HEK293 (cell line): ENCODE results near the gene CATSPER3.

Experiments
- CTCF ChIA-PET: fragments of 350-600 bp; formaldehyde crosslinking; extraction: SDS; loops from one replicate; lab custom pipeline; 2021; ENCODE audit warnings: antibody characterized with exemption; lab: Yijun Ruan, JAX
- POLR2A ChIA-PET: fragments of 300-600 bp; formaldehyde crosslinking; extraction: SDS; loops from one replicate; lab custom pipeline; 2020; ENCODE audit warnings: antibody characterized with exemption, inconsistent platforms; lab: Yijun Ruan, JAX
- H3K27ac ChIP-seq: fragments of 200-500 bp; sonication (Bioruptor generic); 2 replicates; pipeline ENCODE4 v1.5.1; 2014; ENCODE audit warnings: low read depth, low read length, control low read depth, inconsistent platforms; ENCODE audit errors: extremely low read depth
- H3K36me3 ChIP-seq, 2 experiments: fragments of 200-500 bp in 1 of 2; sonication (Bioruptor generic) in 1 of 2; 1 replicate in 1 of 2; 2 replicates in 1 of 2; pipeline ENCODE4 v1.5.1; 2014 to 2017; ENCODE audit warnings: inconsistent platforms in 2 of 2, low read length in 2 of 2; ENCODE audit not compliant: control insufficient read depth in 2 of 2, insufficient read depth in 1 of 2
- H3K4me1 ChIP-seq: fragments of 200-500 bp; sonication (Bioruptor generic); 2 replicates; pipeline ENCODE4 v1.5.1; 2014; ENCODE audit warnings: mild to moderate bottlenecking, low read length, inconsistent platforms; ENCODE audit not compliant: control insufficient read depth, insufficient read depth
- H3K4me3 ChIP-seq: 2 replicates; pipeline ENCODE4 v1.5.1; 2011; ENCODE audit warnings: low read depth, mild to moderate bottlenecking, control low read depth, low read length, moderate library complexity
- H3K9me3 ChIP-seq: fragments of 200-500 bp; sonication (Bioruptor generic); 2 replicates; pipeline ENCODE4 v1.5.1; 2014; ENCODE audit warnings: low read depth, low read length, inconsistent platforms; ENCODE audit not compliant: control insufficient read depth, insufficient read depth
- GLI2 ChIP-seq: fragments of 450-650 bp; formaldehyde crosslinking; IDR thresholded peaks from 2 replicates; pipeline ENCODE4; 2017; ENCODE audit warnings: missing biosample characterization, missing genetic modification characterization, low read depth, borderline replicate concordance
- OVOL3 ChIP-seq: fragments of 450-650 bp; formaldehyde crosslinking; IDR thresholded peaks from 2 replicates; pipeline ENCODE4 v1.5.1; 2016; ENCODE audit warnings: missing biosample characterization, missing genetic modification characterization
- SCRT2 ChIP-seq: fragments of 450-650 bp; formaldehyde crosslinking; IDR thresholded peaks from 2 replicates; pipeline ENCODE4 v1.5.1; 2016; ENCODE audit warnings: missing biosample characterization, missing genetic modification characterization
- YY2 ChIP-seq: fragments of 450-650 bp; formaldehyde crosslinking; IDR thresholded peaks from 2 replicates; pipeline ENCODE4 v1.5.1; 2016; ENCODE audit warnings: missing biosample characterization, missing genetic modification characterization
- ZNF112 ChIP-seq: fragments of 450-650 bp; formaldehyde crosslinking; IDR thresholded peaks from 2 replicates; pipeline ENCODE4 v1.5.0; 2017; ENCODE audit warnings: missing biosample characterization, missing genetic modification characterization
- ZNF114 ChIP-seq: fragments of 450-650 bp; formaldehyde crosslinking; IDR thresholded peaks from 2 replicates; pipeline ENCODE4 v1.5.0; 2017; ENCODE audit warnings: missing biosample characterization, missing genetic modification characterization
- ZNF132 ChIP-seq: fragments of 450-650 bp; formaldehyde crosslinking; IDR thresholded peaks from 2 replicates; pipeline ENCODE4 v1.5.1; 2017; ENCODE audit warnings: missing biosample characterization, missing genetic modification characterization, borderline replicate concordance
- ZNF138 ChIP-seq: fragments of 450-650 bp; formaldehyde crosslinking; IDR thresholded peaks from 2 replicates; pipeline ENCODE4 v1.5.1; 2016; ENCODE audit warnings: missing biosample characterization, missing genetic modification characterization, borderline replicate concordance
- ZNF148 ChIP-seq: fragments of 450-650 bp; formaldehyde crosslinking; IDR thresholded peaks from 2 replicates; pipeline ENCODE4 v1.5.0; 2017; ENCODE audit warnings: missing biosample characterization, missing genetic modification characterization, borderline replicate concordance
- ZNF16 ChIP-seq: fragments of 450-650 bp; formaldehyde crosslinking; IDR thresholded peaks from 2 replicates; pipeline ENCODE4 v1.5.1; 2016; ENCODE audit warnings: low read depth, missing biosample characterization, missing genetic modification characterization
- ZNF23 ChIP-seq: fragments of 450-650 bp; formaldehyde crosslinking; IDR thresholded peaks from 2 replicates; pipeline ENCODE4 v1.5.1; 2016; ENCODE audit warnings: missing biosample characterization, missing genetic modification characterization, borderline replicate concordance
- ZNF292 ChIP-seq: fragments of 450-650 bp; formaldehyde crosslinking; IDR thresholded peaks from 2 replicates; pipeline ENCODE4 v1.5.1; 2016; ENCODE audit warnings: low read depth, missing biosample characterization, missing genetic modification characterization, borderline replicate concordance
- ZNF350 ChIP-seq: fragments of 450-650 bp; formaldehyde crosslinking; IDR thresholded peaks from 2 replicates; pipeline ENCODE4 v1.5.0; 2017; ENCODE audit warnings: missing biosample characterization, mild to moderate bottlenecking, missing genetic modification characterization
- ZNF354C ChIP-seq: fragments of 450-650 bp; formaldehyde crosslinking; IDR thresholded peaks from 2 replicates; pipeline ENCODE4 v1.5.1; 2016; ENCODE audit warnings: missing biosample characterization, missing genetic modification characterization, low read depth, borderline replicate concordance
- ZNF394 ChIP-seq: fragments of 450-650 bp; formaldehyde crosslinking; IDR thresholded peaks from 2 replicates; pipeline ENCODE4 v1.5.1; 2016; ENCODE audit warnings: missing biosample characterization, missing genetic modification characterization, mild to moderate bottlenecking, moderate library complexity, borderline replicate concordance
- ZNF426 ChIP-seq: fragments of 450-650 bp; formaldehyde crosslinking; IDR thresholded peaks from 2 replicates; pipeline ENCODE4 v1.5.1; 2017; ENCODE audit warnings: missing biosample characterization, missing genetic modification characterization, mild to moderate bottlenecking, inconsistent platforms, moderate library complexity
- ZNF433 ChIP-seq: fragments of 450-650 bp; formaldehyde crosslinking; IDR thresholded peaks from 2 replicates; pipeline ENCODE4 v1.5.1; 2016; ENCODE audit warnings: missing biosample characterization, missing genetic modification characterization, low read depth
- ZNF48 ChIP-seq: fragments of 450-650 bp; formaldehyde crosslinking; IDR thresholded peaks from 2 replicates; pipeline ENCODE4 v1.5.1; 2016; ENCODE audit warnings: missing biosample characterization, missing genetic modification characterization
- ZNF513 ChIP-seq: fragments of 450-650 bp; IDR thresholded peaks from 2 replicates; pipeline ENCODE4 v1.5.1; 2018; ENCODE audit warnings: missing biosample characterization, missing genetic modification characterization
- ZNF610 ChIP-seq: fragments of 450-650 bp; formaldehyde crosslinking; IDR thresholded peaks from 2 replicates; pipeline ENCODE4 v1.5.1; 2016; ENCODE audit warnings: missing biosample characterization, missing genetic modification characterization, borderline replicate concordance
- ZNF624 ChIP-seq: fragments of 450-650 bp; formaldehyde crosslinking; IDR thresholded peaks from 2 replicates; pipeline ENCODE4 v1.5.1; 2017; ENCODE audit warnings: missing biosample characterization, missing genetic modification characterization
- ZNF701 ChIP-seq: fragments of 450-650 bp; formaldehyde crosslinking; IDR thresholded peaks from 2 replicates; pipeline ENCODE4 v1.5.1; 2016; ENCODE audit warnings: missing biosample characterization, missing genetic modification characterization
- ZNF837 ChIP-seq: fragments of 450-650 bp; formaldehyde crosslinking; IDR thresholded peaks from 2 replicates; pipeline ENCODE4 v1.5.1; 2016; ENCODE audit warnings: missing biosample characterization, missing genetic modification characterization
- ZNF843 ChIP-seq: fragments of 450-650 bp; formaldehyde crosslinking; IDR thresholded peaks from 2 replicates; pipeline ENCODE4 v1.5.1; 2016; ENCODE audit warnings: missing biosample characterization, missing genetic modification characterization
- ZSCAN4 ChIP-seq: fragments of 450-650 bp; formaldehyde crosslinking; IDR thresholded peaks from 2 replicates; pipeline ENCODE4 v1.5.1; 2017; ENCODE audit warnings: missing biosample characterization, missing genetic modification characterization

Gene CATSPER3

GRCh38 chr5:134948911-134949310 lies 18.8 kb upstream of the CATSPER3 start:
- ChIA-PET CTCF (no interaction called here), POLR2A (no interaction called here)
- Histone ChIP-seq H3K4me3 (no peak overlapping the region), H3K27ac (no peak overlapping the region), H3K4me1 (peaks cover 3% of the 10 kb centered on the region; the same call in 1 of the 2 replicates), H3K36me3 (no peaks in the 10 kb centered on the region), H3K9me3 (no peaks in the 10 kb centered on the region)
- no peak for TF ChIP-seq SCRT2 (tag by site-specific recombination)
- no peak for TF ChIP-seq GLI2 (tag by site-specific recombination)
- no peak for TF ChIP-seq ZNF112 (tag by site-specific recombination)
- TF ChIP-seq ZNF292 (tag by site-specific recombination), result no peak
- no peak for TF ChIP-seq ZSCAN4 (tag by site-specific recombination)
- no peak for TF ChIP-seq ZNF513 (tag by site-specific recombination)
- TF ChIP-seq ZNF16 (tag by site-specific recombination), result no peak
- no peak for TF ChIP-seq ZNF837 (tag by site-specific recombination)
- no peak for TF ChIP-seq ZNF433
- TF ChIP-seq ZNF350 (tag by site-specific recombination), result no peak

- TF ChIP-seq ZNF48 (tag by site-specific recombination) (no peak), ZNF701 (tag by site-specific recombination) (no peak), ZNF114 (no peak), ZNF610 (no peak), ZNF148 (tag by site-specific recombination) (no peak), ZNF624 (tag by site-specific recombination) (no peak), YY2 (tag by site-specific recombination) (no peak), ZNF138 (tag by site-specific recombination) (no peak), ZNF132 (tag by site-specific recombination) (no peak), OVOL3 (tag by site-specific recombination) (no peak), ZNF354C (tag by site-specific recombination) (no peak), ZNF23 (tag by site-specific recombination) (no peak), ZNF426 (tag by site-specific recombination) (no peak), ZNF843 (no peak), ZNF394 (tag by site-specific recombination) (no peak)
- no peak overlapping the region for H3K27ac ChIP-seq
- H3K36me3 ChIP-seq, result no peaks in the 10 kb centered on the region
- POLR2A ChIA-PET, result no interaction called here
- CTCF ChIA-PET, result no interaction called here
- no peak overlapping the region for H3K4me3 ChIP-seq
- no peaks in the 10 kb centered on the region for H3K9me3 ChIP-seq
- H3K4me1 ChIP-seq, result peaks cover 3% of the 10 kb centered on the region; the same call in 1 of the 2 replicates
Measured at GRCh38 chr5:134949316-134949715, 18.4 kb upstream of the CATSPER3 start.
